ENCODE measurements around the gene FMO2.

FMO2 gene

GRCh38 chr1:171257607-171258076, 72.5 kb downstream of the FMO2 start:
- Histone ChIP-seq H3K36me3 (ENCODE audit: insufficient read depth, low read length) (no peaks in the 10 kb centered on the region), H3K27me3 (ENCODE audit: insufficient read depth, low read length) (no peaks in the 10 kb centered on the region), H3K4me1 (ENCODE audit: control insufficient read depth, insufficient read depth, low read length, unreplicated experiment) (peaks cover 3% of the 10 kb centered on the region), H3K27ac (ENCODE audit: low read depth, low read length) (no peak overlapping the region), H2AFZ (ENCODE audit: low read length, unreplicated experiment) (no peak overlapping the region), H3K4me3 (ENCODE audit: low read depth, low read length) (no peak overlapping the region), H3K79me2 (ENCODE audit: control insufficient read depth, insufficient read depth, low read length, unreplicated experiment) (no peaks in the 10 kb centered on the region)

- Histone ChIP-seq H3K4me1 (ENCODE audit: control insufficient read depth, insufficient read depth, low read length, unreplicated experiment) (peaks cover 3% of the 10 kb centered on the region), H3K27me3 (ENCODE audit: insufficient read depth, low read length) (no peaks in the 10 kb centered on the region), H2AFZ (ENCODE audit: low read length, unreplicated experiment) (no peak overlapping the region), H3K27ac (ENCODE audit: low read depth, low read length) (no peak overlapping the region), H3K36me3 (ENCODE audit: insufficient read depth, low read length) (no peaks in the 10 kb centered on the region), H3K4me3 (ENCODE audit: low read depth, low read length) (no peak overlapping the region), H3K79me2 (ENCODE audit: control insufficient read depth, insufficient read depth, low read length, unreplicated experiment) (no peaks in the 10 kb centered on the region)
Measured at GRCh38 chr1:171258429-171258828, 73.3 kb downstream of the FMO2 start.

- Histone ChIP-seq H3K36me3 (ENCODE audit: insufficient read depth, low read length) (no peaks in the 10 kb centered on the region), H3K4me3 (ENCODE audit: low read depth, low read length) (no peak overlapping the region), H3K4me1 (ENCODE audit: control insufficient read depth, insufficient read depth, low read length, unreplicated experiment) (peaks cover 3% of the 10 kb centered on the region), H3K27ac (ENCODE audit: low read depth, low read length) (no peak overlapping the region), H3K79me2 (ENCODE audit: control insufficient read depth, insufficient read depth, low read length, unreplicated experiment) (no peaks in the 10 kb centered on the region), H3K27me3 (ENCODE audit: insufficient read depth, low read length) (no peaks in the 10 kb centered on the region), H2AFZ (ENCODE audit: low read length, unreplicated experiment) (no peak overlapping the region)
Measured at GRCh38 chr1:171258943-171259342, 73.8 kb downstream of the FMO2 start.
